Stimulated activated naive CD8-positive, alpha-beta T cell treated with anti-CD3 and anti-CD28 coated beads, Interleukin-15, Interleukin-2, amounts not matched to agents 100 U/mL and 50 U/mL, for 24 hours (primary cell): ENCODE results near the gene NEDD4L.
"Not testable (repeated sequence)": the region's sequence is repeated elsewhere in the genome, so short reads cannot be mapped to it uniquely, and the experiment has no call there.

ENCODE experiments used
- ATAC-seq: fragments of 150-1000 bp; cut with Tn5 transposase; one replicate; pipeline ENCODE4 v1.10.0; 2021
- DNase-seq: peaks from one replicate; pipeline ENCODE4 v3.0.0; 2021

Gene NEDD4L

GRCh38 chr18:58157237-58157636, 113.2 kb downstream of the NEDD4L start:
- no peak for ATAC-seq

GRCh38 chr18:58158008-58158407, 114.0 kb downstream of the NEDD4L start:
- no peak for DNase-seq
- ATAC-seq: no peak

More at GRCh38 chr18:58157237-58157636, 113.2 kb downstream of the NEDD4L start:
- no peak for DNase-seq

DNA sequence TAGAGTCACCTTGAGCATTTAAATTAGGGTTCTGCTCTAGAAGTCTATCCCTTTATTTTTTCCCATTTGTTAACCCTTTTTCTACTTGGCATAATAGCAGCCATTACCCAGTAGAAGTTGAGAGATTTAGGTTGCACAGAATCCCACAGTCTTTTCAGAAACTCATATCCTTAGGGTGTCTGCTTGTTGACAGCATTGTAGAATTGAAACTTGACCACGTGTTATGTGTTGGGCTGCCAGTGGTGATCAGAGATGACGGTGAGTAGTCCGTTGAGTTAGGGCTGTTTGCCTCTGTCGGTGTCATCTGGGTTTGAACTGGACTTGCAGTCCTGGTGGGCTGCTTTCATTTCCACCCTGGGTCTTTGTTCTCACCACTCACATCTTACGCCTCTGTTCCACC, 114.4 kb downstream of the NEDD4L start:
- DNase-seq: no peak
- ATAC-seq: no peak

DNA sequence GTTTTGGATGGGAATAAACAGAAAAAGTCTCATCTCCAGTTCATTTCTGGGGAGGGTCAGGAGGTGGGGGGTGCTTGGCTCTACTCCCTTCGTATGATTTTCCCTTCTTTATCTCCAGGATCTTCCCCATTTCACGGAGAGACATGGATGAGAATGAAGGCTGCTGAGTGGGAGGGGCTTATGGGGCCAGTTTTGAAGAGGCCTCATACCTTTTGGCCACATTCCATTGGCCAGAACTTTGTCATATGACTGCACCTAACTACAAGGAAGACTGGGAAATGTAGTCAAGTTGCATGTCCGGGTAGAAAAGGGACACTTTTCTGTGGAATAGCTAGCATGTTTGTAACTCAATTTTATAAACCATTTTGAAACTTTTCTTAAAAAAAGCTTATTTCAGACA, 117.6 kb downstream of the NEDD4L start:
- ATAC-seq (no peak), DNase-seq (no peak)

- no peak for ATAC-seq
These were observed 118.1 kb downstream of the NEDD4L start for GRCh38 chr18:58162127-58162526.

GRCh38 chr18:58163004-58163590, 119.1 kb downstream of the NEDD4L start:
- ATAC-seq (no peak), DNase-seq (no peak)

More at GRCh38 chr18:58162127-58162526, 118.1 kb downstream of the NEDD4L start:
- no peak for DNase-seq

DNA sequence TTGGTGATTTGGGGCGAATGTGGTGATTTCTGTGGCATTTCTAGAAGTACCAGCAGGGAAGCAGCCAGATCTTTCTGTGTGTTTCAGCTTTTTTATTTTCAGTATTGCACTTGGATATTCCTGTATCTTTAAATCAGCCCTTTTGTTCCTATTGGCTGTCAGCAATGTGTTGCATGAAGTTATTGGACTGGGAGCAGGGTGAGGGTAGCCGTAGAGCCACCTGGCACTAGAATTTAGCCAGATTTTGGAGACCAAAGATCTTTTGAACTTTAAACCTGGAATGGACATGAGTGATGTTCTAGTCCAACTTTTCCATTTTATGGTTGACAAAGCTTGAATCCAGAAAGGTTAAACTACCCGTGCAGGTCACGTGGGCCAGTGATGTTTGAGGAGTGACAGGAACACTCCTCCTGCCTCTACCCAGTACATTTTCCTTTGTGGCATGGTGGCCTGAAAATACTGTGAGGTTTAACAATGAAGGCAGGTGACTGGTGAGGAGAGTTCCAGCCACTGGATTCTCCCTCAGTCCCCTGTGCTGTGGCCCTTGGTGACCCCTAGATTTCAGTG, 122.3 kb downstream of the NEDD4L start:
- no peak for ATAC-seq
- DNase-seq: no peak

- no peak for ATAC-seq
- no peak for DNase-seq
These were observed 123.0 kb downstream of the NEDD4L start for GRCh38 chr18:58167073-58167472.

- no peak for ATAC-seq
- no peak for DNase-seq
These were observed 124.2 kb downstream of the NEDD4L start for GRCh38 chr18:58168221-58168620.

GRCh38 chr18:58168993-58169392, 125.0 kb downstream of the NEDD4L start:
- DNase-seq (no peak), ATAC-seq (no peak)

- no peak for DNase-seq
- no peak for ATAC-seq
These were observed 125.4 kb downstream of the NEDD4L start for GRCh38 chr18:58169472-58169871.

DNA sequence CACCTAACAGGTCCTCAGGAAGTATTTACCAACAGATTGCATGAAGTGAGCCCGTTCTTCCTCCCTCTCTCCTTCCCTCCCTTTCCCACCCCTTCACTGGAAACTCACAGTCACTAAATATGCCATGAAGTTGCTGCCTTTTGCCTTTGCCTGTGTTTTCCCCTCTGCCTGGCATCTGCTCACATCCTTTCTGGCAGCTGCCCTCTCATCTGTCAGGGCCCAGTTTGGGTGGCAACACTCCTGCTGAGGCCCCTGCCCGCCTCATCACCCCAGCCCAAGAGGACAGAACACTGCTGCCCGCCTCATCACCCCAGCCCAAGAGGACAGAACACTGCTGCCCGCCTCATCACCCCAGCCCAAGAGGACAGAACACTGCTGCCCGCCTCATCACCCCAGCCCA, 126.0 kb downstream of the NEDD4L start:
- not testable (repeated sequence) for ATAC-seq, DNase-seq

DNA sequence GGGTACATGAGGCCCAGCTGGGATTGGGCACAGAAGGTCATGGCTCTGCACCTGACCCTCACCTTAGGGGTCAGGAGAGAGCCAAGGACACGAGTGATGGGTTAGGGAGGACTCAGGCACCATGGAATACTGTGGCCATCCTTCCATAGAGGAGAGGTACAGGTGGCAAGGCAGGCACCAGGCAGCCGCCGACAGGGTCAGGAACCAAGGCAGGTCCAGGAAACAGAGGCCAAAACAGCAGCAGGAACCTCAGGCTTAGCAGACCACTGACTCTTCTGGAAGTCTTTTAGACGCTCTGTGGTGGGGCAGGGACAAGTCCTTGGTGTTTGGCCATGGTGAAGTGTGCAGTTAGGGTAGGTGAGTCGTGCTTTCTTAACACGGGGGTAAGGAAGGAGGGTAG, 128.0 kb downstream of the NEDD4L start:
- no peak for ATAC-seq
- DNase-seq: no peak

DNA sequence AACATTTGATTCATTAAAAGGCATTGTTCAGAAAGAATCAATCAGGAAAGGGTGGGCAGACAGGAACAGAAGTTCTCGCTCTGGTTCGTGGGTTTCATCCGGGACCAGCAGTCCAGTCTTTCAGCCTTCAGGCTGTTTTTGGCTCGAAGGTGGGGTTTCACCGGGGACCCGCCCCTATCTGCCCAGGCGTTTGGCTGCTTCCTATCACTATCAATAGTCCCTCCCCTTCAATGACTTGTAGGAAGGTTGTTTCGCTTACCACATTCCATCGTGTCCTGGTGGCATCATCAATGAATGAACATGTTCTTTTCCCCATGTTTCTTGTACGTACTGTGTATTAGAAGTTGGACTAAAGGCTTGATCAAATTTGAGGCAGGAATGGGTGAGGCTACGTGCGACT, 130.3 kb downstream of the NEDD4L start:
- no peak for ATAC-seq

DNA sequence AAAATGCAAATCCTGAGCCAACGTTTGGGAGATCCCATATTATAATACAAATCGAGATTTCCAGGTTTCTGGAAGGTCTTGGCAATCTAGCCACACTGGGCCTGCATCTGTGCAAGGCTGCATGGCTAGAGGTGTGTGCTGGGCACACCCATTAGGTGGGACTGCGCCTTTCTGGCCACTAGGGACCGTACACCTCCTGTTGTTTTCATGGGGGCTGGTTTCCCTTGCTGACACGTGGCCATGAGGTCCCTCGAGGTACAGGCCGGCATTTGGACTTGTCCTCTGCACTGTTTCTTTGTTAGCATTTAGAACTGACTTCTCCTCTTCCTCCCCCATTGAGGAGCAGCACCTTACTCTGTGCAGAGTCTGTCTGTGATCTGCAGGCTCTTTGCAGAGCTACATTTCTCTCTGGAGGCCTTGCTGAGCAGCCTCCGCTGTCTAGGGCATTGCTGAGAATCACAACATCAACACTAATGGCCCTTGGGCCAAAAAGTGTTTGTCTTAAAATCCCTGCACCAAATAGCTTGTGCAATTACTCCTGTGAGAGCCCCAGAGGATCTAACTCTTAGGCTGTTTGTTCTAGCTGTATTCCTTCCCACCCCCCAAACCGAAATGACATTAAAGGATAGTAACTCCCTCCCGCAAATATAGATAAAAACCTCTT, 131.2 kb downstream of the NEDD4L start:
- ATAC-seq (no peak), DNase-seq (no peak)

More for the DNA sequence above, 130.3 kb downstream of the NEDD4L start:
- DNase-seq: no peak

GRCh38 chr18:58175786-58176176, 131.8 kb downstream of the NEDD4L start:
- DNase-seq: no peak
- ATAC-seq: no peak

DNA sequence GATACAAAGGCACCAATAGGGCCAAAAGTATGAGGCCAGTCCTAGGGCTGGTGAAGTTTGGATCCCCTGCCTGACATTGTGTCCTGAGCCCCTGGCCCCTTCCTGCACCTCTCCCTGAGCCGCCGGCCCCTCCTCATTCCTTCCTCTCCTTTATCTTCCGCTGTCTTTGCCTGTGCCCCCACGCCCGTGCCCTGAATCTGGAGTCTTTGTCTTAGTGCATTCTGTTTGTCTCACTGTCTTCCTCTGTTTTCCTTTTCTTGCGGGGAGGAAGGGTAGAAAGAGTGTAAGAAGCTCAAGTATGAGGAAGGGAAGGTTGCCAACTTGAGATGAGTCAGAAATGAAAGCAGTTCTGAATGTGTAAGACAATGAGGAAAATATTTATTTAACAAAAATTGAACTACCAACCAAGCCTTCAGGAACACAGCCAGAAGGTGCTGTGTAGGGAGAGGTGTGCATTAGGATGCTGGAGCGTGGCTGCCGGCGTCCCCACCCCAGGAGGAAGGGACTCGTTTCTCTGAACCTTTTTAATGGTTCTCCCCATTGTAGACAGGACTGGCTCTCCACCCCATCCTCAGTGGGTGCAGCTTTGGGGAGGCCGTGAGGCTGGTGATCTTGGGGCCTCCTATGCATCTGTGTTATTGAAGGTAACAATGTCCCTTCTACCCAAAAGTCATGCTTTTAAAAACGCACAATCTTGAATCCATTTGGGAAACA, 133.1 kb downstream of the NEDD4L start:
- DNase-seq (no peak), ATAC-seq (no peak)

- DNase-seq: no peak
- ATAC-seq: no peak
These were observed 134.0 kb downstream of the NEDD4L start for GRCh38 chr18:58177896-58178470.

GRCh38 chr18:58178511-58178910, 134.5 kb downstream of the NEDD4L start:
- no peak for DNase-seq
- ATAC-seq: no peak

DNA sequence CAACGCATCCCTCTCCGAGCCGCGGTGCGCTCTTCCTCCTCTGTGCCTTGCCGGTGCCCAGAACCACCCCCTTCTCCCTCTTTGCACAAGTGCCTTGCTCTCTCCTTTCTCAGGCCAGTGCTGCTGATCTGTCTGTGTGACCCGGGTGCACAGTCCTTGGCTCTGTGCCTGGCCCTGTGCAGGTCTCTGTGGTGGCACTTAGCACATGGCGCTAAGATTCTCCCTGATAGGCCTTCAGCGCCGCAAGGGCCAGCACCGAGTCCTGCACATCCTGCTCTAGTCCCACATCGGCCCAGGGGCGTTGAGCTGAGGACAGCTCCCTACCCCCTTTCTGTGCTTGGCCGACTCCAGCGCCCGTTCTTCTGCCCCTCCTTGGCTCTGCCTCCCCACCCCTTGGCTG, 136.1 kb downstream of the NEDD4L start:
- no peak for DNase-seq
- no peak for ATAC-seq

DNA sequence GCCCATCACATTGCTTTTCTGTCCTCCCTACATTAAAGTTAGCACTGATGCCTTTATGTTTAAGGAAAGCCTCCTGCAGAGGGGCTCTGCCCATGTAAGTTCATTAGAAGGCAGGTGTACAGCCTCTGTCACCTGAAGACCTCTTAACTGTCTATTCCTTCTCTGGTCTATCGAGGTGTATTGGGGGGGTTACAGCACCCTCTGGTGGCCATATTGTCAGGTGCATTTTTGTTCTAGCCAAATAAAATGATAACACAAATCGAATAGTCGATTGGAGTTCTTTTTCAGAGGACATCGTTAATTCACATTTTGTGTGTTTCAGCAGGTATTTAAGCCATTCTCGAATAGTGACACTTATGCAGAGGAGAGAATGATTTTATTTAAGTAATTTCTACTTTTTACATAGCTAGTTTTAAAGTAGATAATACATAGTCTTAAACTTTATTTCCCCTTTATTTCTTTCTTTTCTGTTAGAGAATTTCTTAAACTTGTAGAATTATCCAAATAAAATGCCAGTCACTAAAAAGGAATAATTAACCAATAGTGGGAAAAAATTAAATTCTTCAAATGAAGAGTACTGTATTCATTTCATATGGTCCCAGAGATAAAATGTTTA, 136.8 kb downstream of the NEDD4L start:
- DNase-seq: peak; percentile 65
- ATAC-seq: no peak

- ATAC-seq: no peak
- no peak for DNase-seq
These were observed 138.0 kb downstream of the NEDD4L start for GRCh38 chr18:58181988-58182387.
